Ureter (tissue), 1 donor: ENCODE results near the gene TOMM34. TPM values are rescaled to one million over a fixed set of nuclear protein-coding genes. Genes with fewer than 3 reads are reported as not detected.

Experiments
- DNase-seq: peaks from one replicate; pipeline ENCODE4 v3.0.0-alpha.2; 2020; ENCODE audit warnings: low spot score
- total RNA-seq: library from RNA; stranded (reverse); gene quantifications from one replicate; pipeline ENCODE4 v1.2.4, GENCODE V29; 2023
- donor health status: DM: yes; HTN: yes; CAD: no.

The TOMM34 gene
- total RNA-seq, result 57.1 TPM

DNA sequence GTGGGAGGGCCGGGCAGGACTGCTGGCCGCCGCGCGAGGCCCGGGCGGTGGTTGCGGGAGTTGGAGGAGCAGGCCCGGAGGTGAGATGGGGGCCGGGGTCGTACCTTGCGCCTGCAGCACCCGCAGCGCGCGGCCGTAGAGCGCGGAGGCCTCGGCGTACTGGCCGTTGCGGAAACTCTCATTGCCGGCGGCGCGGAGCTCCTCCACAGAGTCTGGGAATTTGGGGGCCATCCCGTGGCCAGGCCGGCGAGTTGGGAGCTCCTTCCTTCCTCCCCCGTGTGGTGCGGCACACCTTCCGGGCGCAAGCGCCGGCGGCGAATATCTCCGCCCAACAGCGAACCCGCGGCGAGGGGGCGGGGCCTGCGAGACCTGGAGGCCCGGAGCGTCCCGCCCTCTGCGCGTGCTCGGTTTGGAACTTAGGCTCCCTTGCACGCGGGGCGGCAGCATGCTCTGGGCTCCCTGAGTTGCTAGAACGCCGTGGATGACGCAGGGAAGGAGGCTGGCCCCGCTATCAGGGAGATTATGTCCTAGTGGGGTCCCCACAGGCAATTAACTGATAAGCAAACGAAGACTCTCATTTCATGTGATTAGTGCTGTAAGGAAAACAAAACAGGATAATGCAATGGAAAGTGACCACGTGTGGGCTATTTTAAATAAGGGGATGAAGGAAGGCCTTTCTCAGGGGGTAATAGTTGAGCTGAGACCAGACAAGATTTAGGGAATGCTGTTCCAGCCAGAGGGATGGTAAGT lies at the start of gene TOMM34:
TSS of gene TOMM34 (minus strand) at position 295 of the 750 bp plus-strand sequence. CDS start at position 231, 64 bp downstream.
- DNase-seq, result peak; percentile 95

- DNase-seq, result no peak
Observed at GRCh38 chr20:45008521-45009049, 48.4 kb upstream of the TOMM34 start.

GRCh38 chr20:44997668-44998067 lies 37.5 kb upstream of the TOMM34 start:
- DNase-seq, result no peak

GRCh38 chr20:44997171-44997570 lies 37.0 kb upstream of the TOMM34 start:
- no peak for DNase-seq

DNA sequence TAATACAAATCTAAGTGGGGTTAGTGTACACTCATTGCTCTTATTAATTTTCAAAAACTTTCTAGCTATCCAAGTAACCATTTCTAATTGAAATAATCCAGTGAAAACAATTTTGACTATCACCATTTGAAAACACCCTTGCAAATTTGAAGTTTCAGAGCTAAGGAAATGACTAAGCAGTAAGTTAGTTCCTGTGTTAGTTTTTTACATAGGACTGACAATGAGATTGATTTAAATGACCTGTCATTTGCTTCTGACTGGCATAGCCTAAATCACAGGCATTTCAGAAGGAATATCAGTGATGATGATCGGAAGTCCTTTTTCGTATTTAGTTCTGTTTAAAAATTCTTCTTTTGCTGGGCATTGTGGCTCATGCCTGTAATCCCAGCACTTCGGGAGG lies 33.1 kb upstream of the TOMM34 start:
- no peak for DNase-seq

GRCh38 chr20:44990957-44991356 lies 30.8 kb upstream of the TOMM34 start:
- DNase-seq, result no peak

DNA sequence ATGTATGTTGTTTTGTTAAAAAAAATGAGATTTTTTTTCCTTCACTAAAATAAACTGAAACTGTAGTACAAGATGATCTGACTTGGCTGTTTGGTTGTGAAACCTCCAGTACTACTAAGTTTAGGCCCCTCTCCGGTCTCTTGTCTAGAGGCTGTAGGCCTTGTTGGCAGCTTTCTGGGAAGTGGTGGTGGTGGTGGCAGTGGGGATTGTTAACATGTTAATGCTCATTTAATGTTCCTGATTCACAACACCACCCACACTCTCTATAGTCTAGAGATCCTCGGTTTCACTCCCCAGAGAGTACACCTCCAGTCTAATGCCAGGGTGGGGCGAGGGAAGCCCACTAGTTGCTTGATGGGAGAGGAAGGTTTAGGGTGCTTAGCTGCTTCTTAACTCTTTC lies 30.2 kb upstream of the TOMM34 start:
- DNase-seq, result no peak

GRCh38 chr20:44988631-44989171 lies 28.5 kb upstream of the TOMM34 start:
- DNase-seq, result no peak

GRCh38 chr20:44983093-44983674 lies 23.0 kb upstream of the TOMM34 start:
- no peak for DNase-seq

DNA sequence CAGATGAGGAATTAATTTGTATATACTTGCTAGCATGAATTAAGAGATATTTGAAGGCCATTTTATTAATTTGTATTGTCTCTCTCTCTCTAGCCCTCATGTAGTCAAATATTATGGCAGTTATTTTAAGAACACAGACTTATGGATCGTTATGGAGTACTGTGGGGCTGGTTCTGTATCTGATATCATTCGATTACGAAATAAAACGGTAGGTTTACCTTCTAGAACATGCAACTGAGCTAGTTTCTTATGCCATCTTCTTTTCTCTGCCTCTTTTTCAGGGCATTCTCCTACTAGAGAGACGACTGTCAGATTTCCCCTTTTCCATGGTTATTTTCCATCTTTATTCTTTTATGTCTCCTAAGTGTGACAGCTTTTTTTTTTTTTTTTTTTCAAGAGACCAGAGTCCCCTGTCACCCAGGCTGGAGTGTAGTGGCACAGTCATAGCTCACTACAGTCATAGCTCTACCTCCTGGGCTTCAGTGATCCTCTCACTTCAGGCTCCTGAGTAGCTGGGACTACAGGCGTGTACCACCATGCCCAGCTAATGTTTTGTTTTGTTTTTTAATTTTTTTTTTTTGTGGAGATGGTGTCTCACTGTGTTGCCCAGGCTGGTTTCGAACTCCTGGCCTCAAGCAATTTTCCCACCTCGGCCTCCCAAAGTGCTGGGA lies 21.7 kb upstream of the TOMM34 start:
- DNase-seq, result no peak

GRCh38 chr20:44979090-44979621 lies 19.0 kb upstream of the TOMM34 start:
- no peak for DNase-seq

DNA sequence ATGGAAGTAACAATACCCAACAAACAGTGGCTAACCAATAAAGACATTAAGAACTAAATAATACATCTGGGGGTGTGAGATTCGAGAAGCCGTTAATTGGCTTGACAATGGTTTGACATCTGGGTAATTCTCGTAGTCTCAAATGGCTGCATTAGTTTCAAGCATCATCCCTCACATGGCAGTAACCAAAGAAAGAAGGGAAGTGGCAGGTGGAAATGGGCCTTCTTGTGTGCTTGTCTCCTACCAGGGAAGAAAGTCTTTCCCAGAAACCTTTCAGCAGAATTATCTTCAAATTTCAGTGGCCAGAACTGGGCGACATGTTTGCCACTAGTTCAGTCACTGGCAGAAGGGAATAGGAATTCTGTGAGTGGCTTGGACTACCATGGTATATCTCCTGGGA lies 16.5 kb upstream of the TOMM34 start:
- no peak for DNase-seq

DNA sequence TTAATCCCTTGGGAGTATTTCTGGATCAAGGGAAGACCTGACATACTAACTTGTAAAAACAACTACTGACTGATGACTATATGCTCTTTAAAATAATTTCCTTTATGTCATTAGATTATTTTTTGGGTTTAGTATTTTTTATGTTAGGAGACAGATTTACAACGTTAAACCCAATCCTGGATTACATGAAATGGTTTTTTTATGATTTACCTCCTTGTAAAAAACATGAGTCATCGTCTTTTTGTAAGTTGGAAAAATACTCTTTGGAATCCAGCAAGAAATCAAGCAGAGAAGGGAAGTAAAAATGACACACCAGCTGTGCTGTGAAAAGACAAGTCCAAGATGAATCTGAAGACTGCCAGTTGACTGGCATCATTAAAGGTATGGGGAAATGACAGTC lies 12.9 kb upstream of the TOMM34 start:
- DNase-seq, result no peak

DNA sequence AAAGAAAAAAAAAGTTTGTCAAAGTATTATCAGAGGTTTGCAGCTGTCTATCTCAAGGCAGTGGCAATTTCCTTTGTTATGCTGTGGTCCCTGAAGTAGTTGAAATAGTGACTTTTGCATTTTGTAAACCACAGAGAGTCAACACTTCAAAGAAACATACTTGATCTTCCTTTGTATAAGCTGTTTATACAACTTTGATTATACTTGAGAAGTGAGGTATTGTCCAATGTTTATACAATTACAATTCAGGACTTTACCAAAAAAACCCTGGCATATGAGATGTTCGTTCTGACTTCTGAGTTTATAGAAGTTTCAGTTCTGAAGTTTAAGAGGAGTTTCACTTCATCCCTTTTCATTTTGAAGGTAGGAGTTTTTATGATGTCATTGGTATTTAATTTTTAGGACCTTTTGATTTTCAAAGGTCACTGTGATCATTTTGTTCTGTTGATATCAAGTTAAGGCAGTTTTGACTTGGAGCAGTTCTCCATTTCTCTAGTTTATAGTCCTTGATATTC lies 10.1 kb upstream of the TOMM34 start:
- DNase-seq, result no peak

GRCh38 chr20:44969300-44969894 lies 9.2 kb upstream of the TOMM34 start:
- DNase-seq, result no peak

DNA sequence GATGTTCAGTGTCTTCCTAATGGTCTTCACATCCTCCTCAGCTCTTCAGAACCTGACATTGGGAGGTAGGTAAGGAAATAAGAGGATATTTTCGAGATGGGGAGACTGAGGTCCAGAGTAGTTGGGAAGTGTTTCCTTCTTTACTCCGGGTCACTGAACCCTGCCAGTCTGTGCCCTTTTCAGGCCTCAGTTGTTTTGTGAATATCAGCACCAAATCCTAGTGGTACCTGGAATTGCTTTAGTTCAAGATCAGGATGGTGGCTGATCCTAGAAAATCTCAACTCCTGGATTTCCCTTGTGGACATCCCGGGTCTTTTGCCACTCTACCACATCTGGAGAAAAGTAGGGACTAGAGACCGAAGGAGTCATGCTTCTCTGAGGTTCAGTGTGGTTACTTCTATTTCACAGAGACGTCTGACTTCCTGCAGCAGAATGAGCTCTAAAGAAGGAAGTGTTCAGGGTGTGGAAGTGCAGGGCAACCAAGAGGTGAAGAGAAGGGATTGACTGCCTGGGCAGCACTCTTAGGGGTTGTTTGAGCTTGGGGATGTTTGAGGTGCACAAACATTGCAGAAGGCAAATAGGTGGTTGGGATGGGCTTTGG lies 7.1 kb upstream of the TOMM34 start:
- no peak for DNase-seq

- DNase-seq, result peak; percentile 96
Observed at GRCh38 chr20:44966030-44966961, 6.1 kb upstream of the TOMM34 start, which contains the start of gene STK4. Gene STK4 (plus strand): TSS chr20:44966512. CDS start chr20:44966569, 57 bp downstream.

- no peak for DNase-seq
Observed at GRCh38 chr20:44965651-44966029, 5.4 kb upstream of the TOMM34 start.

GRCh38 chr20:44963325-44964215 lies 3.4 kb upstream of the TOMM34 start:
- no peak for DNase-seq
